ENCODE data around the gene GAS5.
"Not testable (repeated sequence)": the region's sequence is repeated elsewhere in the genome, so short reads cannot be mapped to it uniquely, and the experiment has no call there.

The GAS5 gene

GRCh38 chr1:173867753-173868265, at the start of gene GAS5:
TSS of gene GAS5 (minus strand) at chr1:173867989.
- peak; percentile 100 for DNase-seq (ENCODE audit: low spot score)

DNA sequence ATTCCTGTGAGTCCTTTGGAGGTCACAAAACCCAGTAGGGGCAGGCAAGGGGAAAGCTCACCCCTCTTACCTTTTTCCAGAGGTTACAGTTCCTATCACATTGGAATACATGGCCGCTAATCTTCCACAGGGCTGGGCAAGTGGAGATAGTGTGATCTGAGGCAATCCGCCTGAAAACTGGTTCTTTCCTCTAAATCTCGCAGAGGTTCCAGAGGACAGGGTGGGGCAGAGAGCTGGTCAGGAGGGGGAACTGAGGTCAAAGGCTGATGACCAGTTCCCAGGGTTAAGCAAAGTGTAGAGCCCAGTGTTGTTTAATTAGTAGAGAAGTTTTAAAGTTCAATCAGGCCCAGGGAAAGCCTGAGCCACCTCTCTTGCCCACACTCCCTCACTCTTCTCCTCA, 49.4 kb upstream of the GAS5 start, which contains the start of gene SERPINC1:
SERPINC1 (minus strand) TSS at position 179 of the 400 bp plus-strand sequence; CDS start at position 111, 68 bp downstream.
- no peak for DNase-seq (ENCODE audit: low spot score)

DNA sequence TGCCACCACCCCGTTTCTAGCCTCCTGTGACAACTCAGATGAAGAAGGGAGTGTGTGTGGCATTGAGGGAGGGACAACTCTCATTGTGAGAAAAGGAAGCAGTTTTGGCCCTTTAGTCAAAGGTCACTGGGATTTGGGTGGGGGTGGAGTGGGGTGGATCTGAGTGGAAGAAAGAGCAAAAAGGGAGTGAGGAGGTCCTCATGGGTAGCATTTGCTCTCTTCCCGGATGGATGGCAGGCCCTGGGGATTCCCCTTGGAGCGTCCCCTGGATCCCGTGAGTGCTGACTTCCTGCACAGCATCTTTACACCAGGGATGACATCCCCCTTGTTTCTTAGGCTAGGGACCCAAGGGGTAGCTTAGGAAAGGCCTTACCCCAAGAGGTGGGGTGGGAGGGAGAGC, 48.9 kb upstream of the GAS5 start:
- no peak for DNase-seq (ENCODE audit: low spot score)

GRCh38 chr1:173915596-173915995, 47.8 kb upstream of the GAS5 start:
- no peak for DNase-seq (ENCODE audit: low spot score)

GRCh38 chr1:173914366-173914871, 46.6 kb upstream of the GAS5 start:
- peak; percentile 7 for DNase-seq (ENCODE audit: low spot score)

- no peak for DNase-seq (ENCODE audit: low spot score)
These were observed 45.3 kb upstream of the GAS5 start for GRCh38 chr1:173913111-173913510.

GRCh38 chr1:173903827-173904531, 36.2 kb upstream of the GAS5 start:
- no peak for DNase-seq (ENCODE audit: low spot score)

GRCh38 chr1:173900992-173901391, 33.2 kb upstream of the GAS5 start:
- DNase-seq (ENCODE audit: low spot score) = no peak

DNA sequence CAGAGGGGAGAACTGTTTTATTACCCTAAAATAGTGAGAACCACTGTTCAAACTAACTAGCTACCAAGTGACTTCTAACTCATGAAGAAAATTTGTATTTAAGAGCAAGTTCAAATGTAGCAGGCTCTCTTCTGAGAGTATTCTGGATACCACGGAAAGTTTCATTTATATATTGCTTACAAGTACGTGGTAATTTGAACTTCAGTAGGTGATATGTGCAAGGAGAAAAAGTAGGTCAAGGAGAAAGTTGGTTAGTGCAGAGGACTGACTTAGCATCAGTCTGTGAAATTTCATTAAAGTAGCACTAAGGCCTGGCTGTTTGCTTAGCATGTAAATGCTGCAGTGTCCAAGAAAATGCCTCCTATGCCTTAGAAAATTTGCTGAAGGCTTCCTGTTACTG, 32.6 kb upstream of the GAS5 start:
- DNase-seq (ENCODE audit: low spot score) = no peak

GRCh38 chr1:173894189-173894588, 26.4 kb upstream of the GAS5 start:
- no peak for DNase-seq (ENCODE audit: low spot score)

DNA sequence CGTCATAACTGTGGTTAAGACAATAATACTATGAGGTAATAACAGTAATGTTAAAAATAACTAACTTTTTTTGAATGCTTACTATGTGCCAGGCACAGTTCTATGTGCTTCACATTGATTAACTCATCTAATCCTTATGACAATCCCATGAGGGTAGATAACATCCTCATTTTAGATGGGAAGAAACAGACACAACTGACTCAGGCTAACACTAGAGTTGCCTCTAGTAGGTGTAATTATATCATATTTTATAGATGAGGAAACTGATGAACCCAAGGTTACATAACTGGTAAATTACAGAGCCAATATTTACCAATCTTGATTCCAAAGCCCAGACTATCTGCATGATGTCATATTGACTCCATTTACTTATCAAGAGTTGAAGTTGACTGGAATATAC, 25.8 kb upstream of the GAS5 start:
- no peak for DNase-seq (ENCODE audit: low spot score)

- no peak for DNase-seq (ENCODE audit: low spot score)
These were observed 22.1 kb upstream of the GAS5 start for GRCh38 chr1:173889885-173890284.

DNA sequence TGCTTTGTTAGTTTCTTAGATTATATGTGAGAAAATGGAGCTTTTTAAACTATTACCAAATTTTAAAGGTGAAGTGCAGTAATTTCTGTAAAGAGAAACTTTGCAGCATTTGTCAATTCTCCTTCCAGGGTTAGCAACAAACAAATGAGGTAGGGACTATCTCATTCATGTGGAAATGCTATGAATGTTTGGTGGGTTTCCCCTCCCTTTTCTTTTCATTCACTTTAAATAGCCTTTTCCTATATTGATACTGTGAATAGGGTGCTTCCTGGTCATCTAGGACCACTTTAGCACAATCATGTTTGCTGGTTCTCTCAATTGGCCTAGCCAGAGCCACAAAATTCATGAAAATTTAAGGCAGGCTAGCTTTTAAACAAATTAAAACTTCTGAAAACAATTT, 21.0 kb upstream of the GAS5 start:
- no peak for DNase-seq (ENCODE audit: low spot score)

DNA sequence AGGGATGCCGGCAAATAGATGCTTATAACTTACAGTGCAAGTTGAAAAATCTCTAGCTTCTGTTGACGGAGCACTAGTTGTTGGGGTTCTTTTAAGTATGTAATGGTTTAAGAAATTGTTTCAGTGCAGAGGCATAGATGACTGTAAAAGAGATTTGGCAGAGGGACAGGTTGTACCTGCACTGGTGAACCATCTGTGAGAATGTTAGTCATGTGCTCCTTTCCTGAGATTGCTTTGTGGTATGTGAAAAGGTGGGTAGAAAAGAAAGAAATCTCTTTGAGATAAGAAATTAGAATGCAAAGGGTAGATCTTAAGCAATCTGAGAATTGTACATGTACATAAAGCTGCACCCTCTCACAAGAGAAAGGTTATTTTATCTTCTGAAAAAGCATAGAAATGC, 19.8 kb upstream of the GAS5 start:
- no peak for DNase-seq (ENCODE audit: low spot score)

GRCh38 chr1:173886746-173887611, 19.2 kb upstream of the GAS5 start:
- no peak for DNase-seq (ENCODE audit: low spot score)

GRCh38 chr1:173884701-173885100, 16.9 kb upstream of the GAS5 start:
- DNase-seq (ENCODE audit: low spot score) = no peak

- not testable (repeated sequence) for DNase-seq (ENCODE audit: low spot score)
These were observed 13.3 kb upstream of the GAS5 start for GRCh38 chr1:173881117-173881516.

- no peak for DNase-seq (ENCODE audit: low spot score)
These were observed 10.5 kb upstream of the GAS5 start for GRCh38 chr1:173878251-173878650.

DNA sequence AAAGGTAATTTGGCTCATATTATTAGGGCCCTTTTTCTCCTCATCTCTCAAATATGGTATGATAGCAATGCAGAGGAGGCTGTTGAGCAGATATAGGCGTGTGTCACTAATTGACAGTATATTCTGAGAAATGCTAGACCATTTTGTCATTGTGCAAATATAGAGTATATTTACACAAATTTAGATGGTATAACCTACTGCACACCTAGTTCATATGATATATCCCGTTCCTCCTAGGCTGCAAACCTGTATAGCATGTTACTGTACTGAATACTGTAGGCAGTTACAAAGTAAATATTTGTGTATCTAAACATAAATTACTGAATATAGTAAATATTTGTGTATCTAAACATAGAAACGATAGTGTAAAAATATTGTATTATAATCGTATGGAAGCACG, 8.9 kb upstream of the GAS5 start:
- no peak for DNase-seq (ENCODE audit: low spot score)

- DNase-seq (ENCODE audit: low spot score) = no peak
These were observed 3.7 kb upstream of the GAS5 start for GRCh38 chr1:173871500-173871899.

GRCh38 chr1:173871091-173871490, 3.3 kb upstream of the GAS5 start:
- DNase-seq (ENCODE audit: low spot score) = no peak

DNA sequence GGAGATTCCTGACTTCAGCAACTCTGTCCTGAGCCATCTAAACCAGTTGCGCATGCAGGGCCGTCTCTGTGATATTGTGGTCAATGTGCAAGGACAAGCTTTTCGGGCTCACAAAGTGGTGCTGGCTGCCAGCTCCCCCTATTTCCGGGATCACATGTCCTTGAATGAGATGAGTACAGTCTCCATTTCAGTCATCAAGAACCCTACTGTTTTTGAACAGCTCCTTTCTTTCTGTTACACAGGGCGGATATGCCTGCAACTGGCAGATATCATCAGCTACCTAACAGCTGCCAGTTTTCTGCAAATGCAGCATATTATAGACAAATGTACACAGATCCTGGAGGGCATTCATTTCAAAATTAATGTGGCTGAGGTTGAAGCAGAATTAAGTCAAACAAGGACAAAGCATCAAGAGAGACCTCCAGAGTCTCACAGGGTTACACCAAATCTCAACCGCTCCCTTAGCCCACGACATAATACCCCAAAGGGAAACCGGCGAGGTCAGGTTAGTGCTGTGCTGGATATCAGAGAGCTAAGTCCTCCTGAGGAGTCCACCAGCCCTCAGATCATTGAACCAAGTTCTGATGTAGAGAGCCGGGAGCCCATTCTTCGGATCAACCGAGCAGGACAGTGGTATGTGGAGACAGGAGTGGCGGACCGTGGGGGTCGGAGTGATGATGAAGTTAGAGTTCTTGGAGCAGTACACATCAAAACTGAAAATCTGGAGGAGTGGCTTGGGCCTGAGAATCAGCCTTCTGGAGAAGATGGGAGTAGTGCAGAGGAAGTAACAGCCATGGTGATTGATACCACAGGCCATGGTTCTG, 2.7 kb upstream of the GAS5 start:
- DNase-seq (ENCODE audit: low spot score) = no peak

Data from kidney capillary endothelial cell (primary cell).